NCI-H1105 (cell line): Measurements from ENCODE around the gene CHAF1B.
"Not testable (repeated sequence)": the region's sequence is repeated elsewhere in the genome, so short reads cannot be mapped to it uniquely, and the experiment has no call there.

ENCODE experiments used
- DNase-seq: peaks from one replicate; lab custom pipeline; 2025; lab: John Stamatoyannopoulos, UW

The CHAF1B gene

DNA sequence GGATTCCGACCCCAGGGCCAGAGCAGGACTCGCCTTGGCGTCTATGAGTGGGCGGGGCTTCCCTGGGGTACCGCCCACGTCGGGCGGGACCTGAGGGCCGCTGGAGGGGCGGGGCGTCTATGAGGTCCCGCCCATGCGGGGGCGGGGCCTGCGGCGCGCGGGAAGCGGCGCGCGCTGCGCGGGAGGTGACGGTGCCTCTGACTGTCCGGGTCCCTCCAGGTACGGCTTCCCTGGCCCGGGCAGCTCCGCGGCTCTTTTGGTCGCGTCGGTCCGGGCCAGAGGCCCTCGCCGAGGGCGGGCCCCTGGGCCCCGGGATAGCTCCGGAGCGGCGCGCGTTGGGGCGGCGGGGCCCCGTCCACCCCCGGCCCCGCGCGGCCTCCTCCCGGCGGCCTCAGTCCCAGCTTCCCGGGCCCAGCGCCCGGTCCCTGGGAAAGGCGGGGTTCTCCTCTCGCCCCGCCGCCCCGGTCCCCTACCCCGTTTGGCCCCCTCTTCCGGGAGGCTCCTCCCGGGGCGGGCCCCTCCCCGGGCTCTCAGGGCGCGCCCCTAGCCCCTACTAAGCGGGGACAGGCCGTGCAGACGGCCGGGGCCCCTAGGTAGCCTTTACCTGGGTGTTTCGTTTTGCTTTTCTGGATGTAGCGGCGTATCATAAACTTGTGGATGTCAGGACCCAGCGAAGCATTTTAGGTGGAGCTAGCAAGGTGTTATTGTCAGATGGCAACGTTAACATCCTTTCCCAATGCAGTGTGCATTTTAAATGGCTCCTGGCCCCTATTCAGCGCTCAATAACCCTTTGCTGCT lies at the start of gene CHAF1B:
Gene CHAF1B (plus strand): TSS at position 160 of the 798 bp plus-strand sequence. CDS start 745 bp downstream, outside the sequence.
- DNase-seq = peak; percentile 72

DNA sequence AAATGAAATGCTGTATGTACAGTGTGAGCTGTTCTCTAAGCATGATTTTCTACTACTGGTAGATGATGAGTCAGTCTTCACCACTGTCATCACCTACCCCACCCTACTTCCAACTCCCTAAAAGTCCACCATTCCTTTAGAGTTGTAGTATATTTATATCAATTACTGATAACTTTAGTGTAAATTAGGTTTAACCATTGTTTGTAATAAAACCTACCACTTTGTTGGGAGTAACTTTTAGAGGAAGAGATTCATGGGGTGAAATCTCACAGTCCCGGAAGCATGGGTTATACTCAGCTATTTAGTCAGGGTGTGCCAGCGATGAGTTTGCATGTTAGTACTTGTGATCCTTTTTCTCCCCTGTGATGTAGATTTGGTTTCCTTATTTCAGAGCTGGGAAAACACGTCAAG lies 48.1 kb upstream of the CHAF1B start:
- DNase-seq = no peak

DNA sequence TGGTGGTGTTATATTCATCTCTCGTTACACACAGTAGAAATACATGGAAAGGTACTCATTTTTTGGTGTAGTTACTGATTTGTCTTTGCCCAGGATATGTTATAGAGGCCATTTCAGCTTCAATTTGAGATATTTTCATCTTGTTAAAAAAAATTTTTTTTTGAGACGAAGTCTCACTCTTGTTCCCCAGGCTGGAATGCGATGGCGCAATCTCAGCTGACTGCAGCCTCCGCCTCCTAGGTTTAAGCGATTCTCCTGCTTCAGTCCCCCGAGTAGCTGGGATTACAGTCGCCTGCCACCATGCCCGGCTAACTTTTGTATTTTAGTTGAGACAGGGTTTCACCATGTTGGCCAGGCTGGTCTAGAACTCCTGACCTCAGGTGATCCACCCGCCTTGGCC lies 46.2 kb upstream of the CHAF1B start:
- no peak for DNase-seq

DNA sequence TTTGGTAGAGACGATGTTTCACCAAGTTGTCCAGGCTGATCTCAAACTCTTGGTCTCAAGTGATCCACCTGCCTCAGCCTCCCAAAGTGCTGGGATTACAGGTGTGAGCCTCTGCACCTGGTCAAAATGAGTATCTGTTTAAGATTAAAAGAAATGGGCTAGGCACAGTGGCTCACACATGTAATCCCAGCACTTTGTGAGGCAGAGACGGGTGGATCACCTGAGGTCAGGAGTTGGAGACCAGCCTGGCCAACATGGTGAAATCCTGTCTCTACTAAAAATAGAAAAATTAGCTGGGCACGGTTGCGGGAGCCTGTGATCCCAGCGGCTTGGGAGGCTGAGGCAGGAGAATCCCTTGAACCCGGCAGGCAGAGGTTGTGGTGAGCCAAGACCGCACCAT lies 42.6 kb upstream of the CHAF1B start:
- not testable (repeated sequence) for DNase-seq

DNA sequence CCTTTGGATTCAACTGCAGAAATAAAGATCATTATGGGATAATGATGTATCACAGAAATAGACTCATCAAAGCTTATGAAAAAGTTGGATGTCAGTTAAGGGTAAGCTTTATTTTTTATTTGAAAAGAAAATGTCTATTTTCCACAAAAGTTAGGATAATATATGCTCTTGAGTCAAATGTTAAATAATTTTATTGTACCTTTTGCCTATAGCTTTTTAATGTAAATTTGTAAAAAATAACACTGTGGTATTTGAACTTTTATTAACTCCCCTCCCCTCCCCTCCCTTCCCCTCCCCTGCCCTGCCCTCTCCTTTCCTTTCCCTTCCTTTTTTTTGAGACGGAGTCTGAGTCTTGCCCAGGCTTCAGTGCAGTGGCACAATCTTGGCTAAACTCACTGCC lies 40.3 kb upstream of the CHAF1B start:
- no peak for DNase-seq

DNA sequence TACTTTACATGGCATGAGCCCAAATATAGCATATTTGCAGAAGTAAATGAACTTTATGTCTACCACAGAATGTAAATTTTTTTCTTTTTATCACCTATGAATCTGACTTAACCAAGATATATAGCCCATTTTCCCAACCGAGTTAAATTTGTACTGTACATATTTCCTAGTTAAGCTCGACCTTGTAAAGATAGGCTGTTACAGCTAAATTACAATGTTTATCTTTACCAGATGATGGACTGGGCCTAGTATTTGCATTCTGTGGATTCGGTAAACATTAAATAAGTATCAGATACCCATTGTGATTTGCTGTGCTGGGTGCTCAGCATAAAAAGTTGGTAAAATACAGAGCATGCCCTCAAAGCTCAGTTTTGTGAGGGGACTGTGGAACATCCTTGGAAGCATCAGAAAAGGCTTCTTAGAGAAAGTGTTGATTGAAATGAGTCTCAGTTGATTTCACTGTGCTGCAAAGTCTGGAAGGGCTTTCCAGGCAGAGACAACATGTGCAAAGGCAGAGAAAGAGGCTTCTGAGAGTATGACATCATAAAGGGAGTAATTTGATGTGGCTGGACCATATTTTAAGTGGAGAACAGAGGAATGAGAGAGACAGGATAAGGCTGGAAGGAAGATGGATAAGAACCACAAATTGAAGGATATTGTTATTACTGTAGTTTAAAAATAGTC lies 37.8 kb upstream of the CHAF1B start:
- DNase-seq = no peak

DNA sequence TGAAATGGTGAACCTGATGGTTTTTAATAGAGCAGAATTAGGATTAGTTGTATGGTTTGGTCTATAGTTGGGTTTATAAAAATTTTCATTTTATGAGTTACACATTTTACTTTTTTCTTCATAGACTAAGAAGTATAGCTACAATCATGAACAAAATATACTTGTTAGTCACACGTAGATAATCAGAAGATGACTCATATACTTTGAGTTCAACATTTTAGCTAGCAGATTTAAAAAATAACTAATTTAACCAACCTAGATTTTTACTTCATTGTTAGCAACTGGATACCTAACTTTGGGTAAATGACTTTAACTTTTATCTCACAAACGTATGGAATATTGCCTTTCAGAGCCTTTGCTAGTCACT lies 37.2 kb upstream of the CHAF1B start:
- no peak for DNase-seq

DNA sequence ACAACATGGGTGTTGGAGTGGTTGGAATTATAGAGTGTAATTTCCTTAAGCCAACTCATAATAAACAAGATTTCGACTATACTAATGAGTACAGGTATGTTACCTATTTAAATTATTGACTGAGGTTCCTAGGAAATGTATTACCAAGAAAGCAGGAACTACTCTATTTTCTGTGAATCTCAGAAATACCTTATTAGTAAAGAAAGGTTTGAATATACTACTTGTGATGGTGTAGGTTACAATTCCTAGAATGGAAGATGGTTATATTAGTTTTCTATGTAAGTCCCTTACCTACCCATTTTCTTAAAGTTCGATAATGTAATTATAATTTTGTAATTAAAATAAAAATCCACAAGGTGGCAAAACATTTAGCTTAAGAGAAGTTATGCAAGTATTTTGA lies 35.9 kb upstream of the CHAF1B start:
- no peak for DNase-seq

DNA sequence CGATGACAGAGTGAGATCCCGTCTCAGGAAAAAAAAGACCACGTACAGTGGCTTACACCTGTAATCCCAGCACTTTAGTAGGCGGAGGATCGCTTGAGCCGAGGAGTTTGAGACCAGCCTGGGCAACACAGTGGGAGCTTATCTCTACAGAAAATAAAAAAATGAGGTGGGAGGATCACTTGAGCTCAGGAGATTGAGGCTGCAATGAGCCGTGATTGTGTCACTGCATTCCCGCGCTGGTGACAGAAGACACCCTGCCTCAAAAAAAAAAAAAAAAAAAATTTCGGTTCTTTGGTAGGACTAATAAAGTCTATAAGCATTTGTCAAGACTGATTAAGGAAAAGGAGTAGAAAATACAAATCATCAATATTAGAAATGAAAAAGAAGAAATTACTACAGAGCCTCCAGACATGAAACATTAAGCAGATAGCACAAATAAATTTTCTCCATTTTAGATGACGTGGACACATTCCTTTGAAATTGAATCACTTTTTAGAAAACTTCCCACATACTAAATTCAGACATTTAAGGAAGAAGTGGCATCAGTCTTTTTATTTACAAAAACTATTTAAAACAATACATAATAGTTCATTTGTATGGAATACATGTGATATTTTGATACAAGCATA lies 34.8 kb upstream of the CHAF1B start:
- no peak for DNase-seq

DNA sequence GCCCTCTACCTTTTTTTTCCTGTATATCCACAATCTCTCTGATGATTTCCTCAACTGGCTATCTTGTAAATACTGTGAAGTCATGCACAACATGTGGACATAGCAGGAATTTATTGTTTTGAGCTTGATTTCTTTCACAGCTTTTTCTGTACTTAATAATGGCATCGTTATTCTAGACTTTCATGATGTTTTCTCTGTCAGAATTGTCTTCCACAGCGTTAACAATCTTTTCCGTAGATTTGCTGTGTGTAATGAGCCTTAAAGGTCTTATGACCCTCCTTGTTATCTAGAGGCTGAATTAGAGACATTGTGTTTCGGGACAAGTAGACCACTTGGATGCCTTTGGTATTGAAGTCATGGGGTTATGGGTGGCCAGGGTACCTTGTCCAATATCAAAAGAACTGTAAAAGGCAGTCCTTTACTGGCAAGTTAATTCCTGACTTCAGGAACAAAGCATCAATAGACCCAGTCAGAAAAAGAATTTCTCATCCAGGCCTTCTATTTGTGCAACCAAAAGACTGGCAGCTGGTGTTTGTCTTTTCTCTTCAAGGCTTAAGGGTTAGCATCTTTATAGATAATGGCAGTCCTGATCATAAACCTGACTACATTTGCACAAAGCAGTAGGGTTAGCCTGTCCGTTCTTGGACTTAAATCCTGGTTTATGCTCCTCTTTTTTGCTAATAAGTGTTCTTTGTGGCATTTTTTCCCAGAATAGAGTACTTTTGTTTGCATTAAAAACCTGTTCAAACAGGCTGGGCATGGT lies 30.1 kb upstream of the CHAF1B start:
- no peak for DNase-seq

DNA sequence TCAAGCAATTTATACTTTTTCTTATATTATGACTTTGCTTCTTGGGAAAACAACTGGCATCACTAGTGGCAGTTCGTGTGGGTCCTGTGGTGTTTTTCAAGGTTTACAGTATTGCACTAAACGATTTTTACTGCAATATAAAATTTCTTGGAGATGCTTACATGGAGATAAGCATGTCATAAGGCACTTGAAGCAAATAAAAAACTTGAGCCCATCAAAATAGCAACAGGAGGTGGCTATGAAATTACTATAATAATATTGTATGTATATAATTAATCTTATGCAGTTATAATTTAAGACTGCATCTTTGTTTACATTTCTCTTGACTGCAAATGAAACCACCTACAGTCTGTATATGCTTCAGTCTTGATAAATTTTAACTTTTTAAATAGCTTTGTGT lies 29.3 kb upstream of the CHAF1B start:
- DNase-seq = no peak

DNA sequence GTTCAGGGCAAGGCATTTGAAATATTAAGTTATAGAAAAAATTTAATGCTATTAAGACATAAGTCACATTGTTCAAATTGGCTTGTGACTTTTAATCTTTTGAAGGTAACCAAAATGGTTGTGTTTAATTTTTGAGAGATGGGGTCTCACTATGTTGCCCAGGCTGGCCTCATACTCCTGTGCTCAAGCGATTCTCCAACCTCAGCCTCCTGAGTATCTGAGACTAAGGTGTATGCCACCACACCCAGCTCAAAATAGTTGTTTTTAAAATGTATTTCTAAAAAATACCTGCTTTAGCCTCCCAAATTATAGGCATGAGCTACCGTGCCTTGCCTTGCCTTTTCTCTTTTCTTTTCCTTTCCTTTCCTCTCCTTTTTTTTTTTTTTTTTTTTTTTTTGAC lies 26.0 kb upstream of the CHAF1B start:
- no peak for DNase-seq

DNA sequence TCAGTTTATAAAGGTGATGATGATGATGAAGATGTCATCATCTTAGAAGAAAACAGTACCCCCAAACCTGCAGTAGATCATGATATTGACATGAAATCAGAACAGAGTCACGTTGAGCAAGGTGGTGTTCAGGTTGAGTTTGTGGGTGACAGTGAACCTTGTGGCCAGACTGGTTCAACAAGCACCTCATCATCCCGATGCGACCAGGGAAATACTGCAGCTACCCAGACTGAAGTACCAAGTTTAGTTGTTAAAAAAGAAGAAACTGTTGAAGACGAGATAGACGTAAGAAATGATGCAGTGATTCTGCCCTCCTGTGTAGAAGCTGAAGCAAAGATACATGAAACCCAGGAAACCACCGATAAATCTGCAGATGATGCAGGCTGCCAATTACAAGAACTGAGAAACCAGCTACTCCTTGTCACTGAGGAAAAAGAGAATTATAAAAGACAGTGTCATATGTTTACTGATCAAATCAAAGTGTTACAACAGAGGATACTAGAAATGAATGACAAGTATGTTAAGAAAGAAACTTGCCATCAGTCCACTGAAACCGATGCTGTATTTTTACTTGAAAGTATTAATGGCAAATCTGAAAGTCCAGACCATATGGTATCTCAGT lies 16.0 kb upstream of the CHAF1B start:
- DNase-seq = no peak

DNA sequence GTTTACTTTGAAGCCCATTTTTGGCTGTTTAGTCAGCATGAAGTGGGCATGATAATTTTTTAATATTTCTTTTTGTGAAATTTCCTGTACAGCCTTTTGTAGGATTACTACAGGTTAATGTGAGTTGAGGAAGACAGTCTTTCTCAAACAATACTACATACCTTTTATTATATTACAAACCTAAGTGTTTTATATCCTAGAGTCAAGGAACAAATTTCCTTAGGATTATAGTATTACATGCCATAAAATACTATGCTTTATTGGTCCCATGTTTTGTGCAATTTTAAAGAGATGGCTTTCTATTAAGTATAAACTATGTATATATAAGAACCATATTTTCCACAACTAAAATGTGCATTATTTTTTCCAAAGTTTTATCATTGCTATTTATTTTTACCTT lies 9.2 kb upstream of the CHAF1B start:
- no peak for DNase-seq

DNA sequence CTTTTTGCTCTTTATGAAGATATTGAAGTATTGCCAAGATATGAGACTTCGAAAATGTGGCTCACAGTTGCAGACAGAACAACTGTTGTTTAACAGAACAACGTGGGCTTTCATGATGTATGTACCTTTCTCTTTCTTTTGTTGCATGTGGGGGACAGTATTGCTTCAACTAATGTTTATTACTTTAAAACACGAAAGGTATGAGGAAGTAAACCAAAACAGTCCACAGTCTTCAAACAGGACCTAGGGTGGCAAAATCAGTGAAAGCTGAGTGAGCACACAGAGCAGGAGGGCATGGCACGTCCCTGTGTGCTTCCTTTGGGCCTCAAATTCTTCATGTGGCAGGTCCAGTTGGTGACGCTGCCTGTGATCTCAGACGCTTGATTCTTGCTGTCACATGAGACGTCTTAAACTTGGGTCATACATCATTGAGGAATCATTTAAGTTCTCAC lies 7.8 kb upstream of the CHAF1B start:
- no peak for DNase-seq

DNA sequence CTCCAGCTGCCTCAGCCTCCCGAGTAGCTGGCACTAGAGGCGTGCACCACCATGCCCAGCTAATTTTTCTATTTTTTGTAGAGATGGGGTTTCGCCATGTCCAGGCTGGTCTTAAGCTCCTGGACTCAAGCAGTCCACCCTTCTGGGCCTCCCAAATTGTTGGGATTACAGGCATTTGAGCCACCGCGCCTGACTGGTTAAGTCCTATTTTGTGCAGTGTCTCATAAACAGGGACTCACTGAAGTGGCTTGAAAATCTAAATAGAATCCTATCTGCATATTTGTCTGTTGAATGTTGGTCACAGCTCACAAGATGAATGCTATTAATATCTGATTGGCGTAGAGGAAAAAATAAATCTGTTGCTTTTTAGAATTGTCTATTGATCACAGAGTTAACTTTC lies 5.9 kb upstream of the CHAF1B start:
- DNase-seq = no peak

DNA sequence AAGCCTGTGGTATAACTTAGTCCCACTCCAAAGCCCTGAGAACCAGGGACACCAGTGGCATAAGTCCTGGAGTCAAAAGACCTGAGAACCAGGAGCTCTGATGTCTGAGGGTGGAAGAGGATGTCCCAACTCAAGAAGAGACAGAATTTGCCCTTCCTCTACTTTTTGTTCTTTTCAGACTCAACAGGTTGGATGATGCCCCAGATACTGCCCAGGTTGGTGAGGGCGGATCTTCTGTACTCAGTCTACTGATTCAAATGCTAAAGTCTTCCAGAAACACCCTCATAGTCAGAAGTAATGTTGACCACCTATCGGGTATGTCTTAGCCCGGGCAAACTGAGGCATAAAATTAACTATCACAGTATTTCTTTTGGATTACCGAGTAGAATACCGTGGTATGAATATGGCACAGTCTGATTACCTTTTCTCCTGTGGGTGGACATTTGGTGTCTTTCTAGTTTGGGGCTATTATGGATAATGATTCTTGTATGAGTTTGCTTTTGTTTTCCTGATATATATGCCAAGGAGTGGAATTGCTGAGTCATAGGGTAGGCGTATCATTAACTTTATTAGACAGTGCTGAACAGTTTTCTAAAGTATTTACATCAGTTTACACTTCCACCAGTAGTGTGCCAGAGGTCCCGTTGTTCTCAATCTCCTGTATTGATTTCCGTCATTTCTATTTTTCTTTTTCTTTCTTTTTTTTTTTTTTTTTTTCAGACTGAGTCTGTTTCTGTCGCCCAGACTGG lies 3.2 kb upstream of the CHAF1B start:
- DNase-seq = no peak

DNA sequence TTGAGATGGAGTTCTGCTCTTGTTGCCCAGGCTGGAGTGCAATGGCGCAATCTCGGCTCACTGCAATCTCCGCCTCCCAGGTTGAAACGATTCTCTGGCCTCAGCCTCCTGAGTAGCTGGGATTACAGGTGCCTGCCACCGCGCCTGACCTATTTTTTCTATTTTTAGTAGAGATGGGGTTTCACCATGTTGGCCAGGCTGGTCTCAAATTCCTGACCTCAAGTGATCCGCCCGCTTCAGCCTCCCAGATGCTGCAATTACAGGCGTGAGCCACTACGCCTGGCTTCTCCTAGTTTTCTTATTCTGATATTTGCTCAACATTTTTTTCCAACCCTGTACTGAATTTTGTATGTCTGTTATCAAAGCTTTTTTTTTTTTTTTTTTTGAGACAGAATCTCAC lies 2.5 kb upstream of the CHAF1B start:
- DNase-seq = not testable (repeated sequence)

DNA sequence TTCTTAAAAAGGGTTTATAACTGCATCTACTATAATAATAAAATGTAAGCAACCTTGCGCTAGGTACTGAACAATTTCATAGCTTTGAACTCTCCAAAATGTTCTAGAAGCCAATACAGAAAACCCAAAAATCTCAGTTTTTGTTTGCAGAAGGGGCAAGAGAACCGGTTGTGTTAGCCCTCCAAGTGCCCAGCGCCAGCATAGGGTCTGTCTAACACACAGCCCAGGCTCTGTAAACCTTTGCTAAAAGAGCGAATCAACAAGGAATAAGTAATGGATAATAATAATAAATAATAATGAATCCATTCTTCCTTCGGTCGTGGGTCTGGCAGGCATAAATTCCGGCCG lies 333 bp upstream of the CHAF1B start:
- DNase-seq = no peak

DNA sequence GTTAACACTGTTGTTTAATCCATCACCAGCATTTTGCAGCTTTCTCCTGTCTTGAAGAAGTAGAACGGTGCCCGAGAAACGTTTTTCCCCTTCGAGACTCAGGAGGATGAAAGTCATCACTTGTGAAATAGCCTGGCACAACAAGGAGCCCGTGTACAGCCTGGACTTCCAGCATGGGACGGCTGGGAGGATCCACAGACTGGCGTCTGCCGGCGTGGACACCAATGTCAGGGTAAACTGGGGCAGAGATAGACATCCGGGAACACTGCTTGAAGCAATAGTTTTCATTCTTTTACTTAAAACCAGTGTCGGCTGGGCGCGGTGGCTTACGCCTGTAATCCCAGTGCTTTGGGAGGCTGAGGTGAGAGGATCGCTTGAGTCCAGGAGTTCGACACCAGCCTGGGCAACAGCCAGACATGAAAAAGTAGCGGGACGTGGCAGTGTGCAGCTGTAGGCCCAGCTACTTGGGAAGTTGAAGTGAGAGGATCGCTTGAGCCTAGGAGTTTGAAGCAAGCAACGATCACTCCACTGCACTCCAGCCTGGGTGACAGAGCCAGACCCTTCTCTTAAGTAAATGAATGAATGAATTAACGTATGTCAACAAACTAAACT lies 945 bp downstream of the CHAF1B start:
- DNase-seq = no peak

DNA sequence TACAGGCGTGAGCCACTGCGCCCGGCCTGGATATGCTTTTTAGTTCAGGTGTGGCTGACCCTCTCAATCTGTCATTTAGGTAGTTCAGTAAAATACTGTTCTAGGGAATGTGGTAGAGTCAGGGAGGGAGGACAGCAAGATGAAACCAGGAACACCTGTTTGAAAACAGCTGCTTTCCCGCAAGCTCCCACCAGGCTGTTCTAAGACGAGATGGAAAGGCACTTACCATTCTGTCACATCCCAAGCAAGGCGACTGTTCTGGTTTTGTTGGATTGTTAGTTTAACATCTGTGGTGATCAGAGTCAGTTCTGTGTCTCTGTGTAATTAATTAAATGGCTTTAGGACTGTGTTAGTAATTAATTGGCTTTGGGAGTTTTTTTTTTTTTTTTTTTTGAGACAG lies 2.9 kb downstream of the CHAF1B start:
- DNase-seq = no peak
